Measurements from ENCODE around the gene SLC9A9.
"Not testable (repeated sequence)": the region's sequence is repeated elsewhere in the genome, so short reads cannot be mapped to it uniquely, and the experiment has no call there.

SLC9A9 gene

GRCh38 chr3:143847787-143848631, at the start of gene SLC9A9:
TSS of gene SLC9A9 (minus strand) at chr3:143848468. CDS start at chr3:143848322, 146 bp downstream.
- peak; percentile 16 for DNase-seq (ENCODE audit: low read depth)

- no peak for DNase-seq (ENCODE audit: low read depth)
Measured at GRCh38 chr3:143897576-143898295, 49.5 kb upstream of the SLC9A9 start.

GRCh38 chr3:143896486-143896885, 48.2 kb upstream of the SLC9A9 start:
- no peak for DNase-seq (ENCODE audit: low read depth)

- DNase-seq (ENCODE audit: low read depth) = no peak
Measured at GRCh38 chr3:143895805-143896204, 47.5 kb upstream of the SLC9A9 start.

- no peak for DNase-seq (ENCODE audit: low read depth)
Measured at GRCh38 chr3:143888846-143889245, 40.6 kb upstream of the SLC9A9 start.

GRCh38 chr3:143888166-143888565, 39.9 kb upstream of the SLC9A9 start:
- no peak for DNase-seq (ENCODE audit: low read depth)

GRCh38 chr3:143885780-143886427, 37.6 kb upstream of the SLC9A9 start:
- peak; percentile 3 for DNase-seq (ENCODE audit: low read depth)

GRCh38 chr3:143884861-143885260, 36.6 kb upstream of the SLC9A9 start:
- no peak for DNase-seq (ENCODE audit: low read depth)

- DNase-seq (ENCODE audit: low read depth) = no peak
Measured at GRCh38 chr3:143883151-143883550, 34.9 kb upstream of the SLC9A9 start.

- DNase-seq (ENCODE audit: low read depth) = no peak
Measured at GRCh38 chr3:143881095-143881494, 32.8 kb upstream of the SLC9A9 start.

GRCh38 chr3:143875546-143875945, 27.3 kb upstream of the SLC9A9 start:
- no peak for DNase-seq (ENCODE audit: low read depth)

- DNase-seq (ENCODE audit: low read depth) = not testable (repeated sequence)
Measured at GRCh38 chr3:143873553-143873952, 25.3 kb upstream of the SLC9A9 start.

- DNase-seq (ENCODE audit: low read depth) = no peak
Measured at GRCh38 chr3:143865302-143865701, 17.0 kb upstream of the SLC9A9 start.

GRCh38 chr3:143859465-143860203, 11.4 kb upstream of the SLC9A9 start:
- no peak for DNase-seq (ENCODE audit: low read depth)

- DNase-seq (ENCODE audit: low read depth) = no peak
Measured at GRCh38 chr3:143856252-143856970, 8.1 kb upstream of the SLC9A9 start.

GRCh38 chr3:143855183-143855582, 6.9 kb upstream of the SLC9A9 start:
- no peak for DNase-seq (ENCODE audit: low read depth)

- no peak for DNase-seq (ENCODE audit: low read depth)
Measured at GRCh38 chr3:143851331-143852017, 3.2 kb upstream of the SLC9A9 start.

- no peak for DNase-seq (ENCODE audit: low read depth)
Measured at GRCh38 chr3:143850877-143851276, 2.6 kb upstream of the SLC9A9 start.

GRCh38 chr3:143849854-143850549, 1.7 kb upstream of the SLC9A9 start:
- DNase-seq (ENCODE audit: low read depth) = no peak

GRCh38 chr3:143848704-143849103, 436 bp upstream of the SLC9A9 start:
- DNase-seq (ENCODE audit: low read depth) = no peak

Measured in activated T-cell treated with anti-CD3 and anti-CD28 coated beads for 24 hours (primary cell).